ENCODE measurements around the gene SLC25A42. TPM values are rescaled to one million over a fixed set of nuclear protein-coding genes. Genes with fewer than 3 reads are reported as not detected.
A peak's percentile ranks its signal among the peaks of the same experiment; 100 is the strongest.

SLC25A42 gene
- total RNA-seq, 1 donor from 2014 or later: 4.4 TPM

- no peak for DNase-seq
Observed at GRCh38 chr19:19051478-19052213, 12.1 kb upstream of the SLC25A42 start.

- no peak for DNase-seq
Observed at GRCh38 chr19:19052921-19053320, 10.9 kb upstream of the SLC25A42 start.

DNA sequence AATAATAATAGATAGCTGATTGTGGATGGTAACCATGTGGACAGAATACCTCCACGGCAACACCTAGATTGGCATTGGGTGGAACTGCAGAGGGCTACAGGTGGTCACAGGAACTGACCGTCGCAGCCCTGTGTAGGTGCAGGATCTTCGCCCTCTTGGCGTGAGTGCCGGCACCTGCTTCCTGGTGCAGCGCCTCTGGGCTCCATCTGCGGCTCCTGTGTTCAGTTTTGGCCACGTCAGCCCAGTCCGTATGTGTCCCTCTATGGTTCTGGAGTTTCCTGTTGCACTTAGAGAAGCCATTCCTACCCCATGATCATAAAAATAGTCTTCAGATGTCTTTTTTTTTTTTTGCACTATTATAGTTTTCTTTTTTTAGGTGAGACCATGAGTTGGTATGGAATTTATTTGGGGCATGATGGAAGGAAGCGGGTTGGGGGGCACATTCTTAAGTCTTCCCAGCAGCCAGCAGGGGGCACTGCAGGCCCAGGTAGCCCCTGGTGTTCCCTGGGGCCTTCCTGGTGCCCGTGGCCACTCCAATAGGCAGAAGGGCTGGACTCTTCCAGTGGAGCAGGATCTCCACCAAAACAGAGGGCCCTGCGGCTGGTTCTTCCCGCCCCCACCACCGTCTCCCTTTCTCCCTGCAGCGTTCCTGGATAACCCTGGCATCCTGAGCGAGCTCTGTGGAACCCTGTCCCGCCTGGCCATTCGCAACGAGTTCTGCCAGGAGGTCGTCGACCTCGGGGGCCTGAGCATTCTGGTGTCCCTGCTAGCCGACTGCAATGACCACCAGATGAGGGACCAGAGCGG, 10.1 kb upstream of the SLC25A42 start:
- DNase-seq: peak; percentile 82

GRCh38 chr19:19054315-19054938, 9.4 kb upstream of the SLC25A42 start:
- no peak for DNase-seq

GRCh38 chr19:19054939-19055440, 8.8 kb upstream of the SLC25A42 start:
- DNase-seq: no peak

- no peak for DNase-seq
Observed at GRCh38 chr19:19055701-19056100, 8.1 kb upstream of the SLC25A42 start.

DNA sequence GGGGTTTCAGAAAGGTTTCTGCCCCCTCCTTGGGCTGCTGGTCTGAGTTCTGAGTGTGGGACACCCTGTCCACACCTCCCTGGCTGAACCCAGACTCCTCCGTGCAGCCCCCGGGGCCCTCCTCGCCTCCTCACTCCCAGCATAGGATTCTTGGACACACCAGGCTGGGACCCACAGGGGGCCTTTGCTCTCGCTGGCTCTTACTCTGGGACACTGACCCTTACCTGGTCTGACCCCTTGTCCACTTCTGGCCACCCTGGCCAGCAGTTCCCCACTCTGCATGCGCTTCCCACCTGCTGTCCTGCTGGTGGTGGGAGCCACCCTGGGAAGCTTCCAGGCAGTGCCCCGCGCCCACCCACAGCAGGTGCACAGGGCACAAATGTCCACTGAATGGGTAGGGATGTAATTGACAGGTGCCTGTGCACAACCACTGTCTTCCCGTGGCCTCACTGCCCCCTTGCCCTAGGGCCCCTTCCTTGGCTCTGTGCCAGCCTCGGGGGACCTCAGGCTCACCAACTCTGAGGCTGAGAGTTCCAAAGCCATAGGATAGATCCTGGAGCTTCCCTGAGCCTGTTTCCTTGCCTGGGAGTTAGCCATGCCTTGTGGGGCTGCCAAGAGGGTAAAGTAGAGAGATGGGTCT, 7.0 kb upstream of the SLC25A42 start:
- no peak for DNase-seq

GRCh38 chr19:19057317-19057716, 6.5 kb upstream of the SLC25A42 start:
- no peak for DNase-seq

DNA sequence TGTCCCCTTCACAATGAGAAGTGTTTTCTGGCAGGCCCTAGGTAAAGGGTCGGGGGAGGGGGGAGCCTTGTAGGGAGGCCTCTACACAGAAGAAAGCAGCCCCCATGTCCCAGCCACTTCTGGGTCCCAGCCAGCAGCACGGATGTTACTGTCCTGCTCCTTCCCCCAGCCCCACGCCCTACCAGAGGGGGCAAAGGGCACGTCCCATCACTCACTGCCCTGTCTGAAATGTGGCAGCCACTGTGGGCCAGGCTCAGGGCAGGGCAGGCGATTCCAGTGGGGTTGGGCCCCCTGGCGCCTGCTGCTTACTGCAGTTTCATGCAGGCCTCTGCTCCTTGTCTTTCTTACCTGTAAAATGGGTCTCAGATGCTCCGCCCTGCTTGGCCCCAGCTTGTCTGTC, 6.1 kb upstream of the SLC25A42 start:
- DNase-seq: no peak

DNA sequence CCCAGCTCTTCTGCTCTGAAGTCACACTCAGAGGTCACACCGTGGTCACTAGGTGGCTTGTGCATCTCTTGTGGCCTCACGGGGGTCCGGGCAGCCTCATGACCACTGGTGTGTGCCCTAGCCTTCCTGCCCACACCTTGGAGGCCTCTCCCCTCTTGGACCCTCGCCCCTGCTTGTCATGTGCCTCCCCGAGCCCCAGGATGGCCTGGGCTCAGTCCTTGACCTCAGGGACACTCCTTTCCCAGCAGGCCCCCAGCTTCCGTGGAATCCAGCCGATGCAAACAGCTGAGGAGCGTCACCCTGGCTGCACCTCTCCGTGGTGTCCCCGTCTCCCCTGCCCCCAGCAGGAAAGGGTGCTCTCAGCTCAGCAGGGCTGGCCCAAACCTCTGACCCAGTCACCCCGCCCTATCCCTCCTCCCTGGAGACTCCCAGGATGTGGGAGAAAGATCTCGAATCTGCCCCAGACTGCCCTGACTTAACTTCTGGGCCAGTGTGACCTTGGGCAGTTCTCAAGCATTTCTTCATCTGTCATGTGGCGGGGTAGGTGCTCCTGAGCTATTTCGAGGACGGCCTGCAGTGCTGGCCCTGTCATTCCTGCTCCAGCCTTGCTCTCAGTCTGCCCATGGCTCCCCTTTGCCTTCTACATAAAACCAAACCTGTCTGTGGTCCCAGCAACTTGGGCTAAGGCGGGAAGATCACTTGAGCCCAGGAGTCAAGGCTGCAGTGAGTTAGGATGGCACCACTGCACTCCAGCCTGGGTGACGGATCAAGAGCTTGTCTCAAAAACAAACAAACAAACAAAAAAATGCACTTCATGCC, 4.6 kb upstream of the SLC25A42 start:
- DNase-seq: no peak

DNA sequence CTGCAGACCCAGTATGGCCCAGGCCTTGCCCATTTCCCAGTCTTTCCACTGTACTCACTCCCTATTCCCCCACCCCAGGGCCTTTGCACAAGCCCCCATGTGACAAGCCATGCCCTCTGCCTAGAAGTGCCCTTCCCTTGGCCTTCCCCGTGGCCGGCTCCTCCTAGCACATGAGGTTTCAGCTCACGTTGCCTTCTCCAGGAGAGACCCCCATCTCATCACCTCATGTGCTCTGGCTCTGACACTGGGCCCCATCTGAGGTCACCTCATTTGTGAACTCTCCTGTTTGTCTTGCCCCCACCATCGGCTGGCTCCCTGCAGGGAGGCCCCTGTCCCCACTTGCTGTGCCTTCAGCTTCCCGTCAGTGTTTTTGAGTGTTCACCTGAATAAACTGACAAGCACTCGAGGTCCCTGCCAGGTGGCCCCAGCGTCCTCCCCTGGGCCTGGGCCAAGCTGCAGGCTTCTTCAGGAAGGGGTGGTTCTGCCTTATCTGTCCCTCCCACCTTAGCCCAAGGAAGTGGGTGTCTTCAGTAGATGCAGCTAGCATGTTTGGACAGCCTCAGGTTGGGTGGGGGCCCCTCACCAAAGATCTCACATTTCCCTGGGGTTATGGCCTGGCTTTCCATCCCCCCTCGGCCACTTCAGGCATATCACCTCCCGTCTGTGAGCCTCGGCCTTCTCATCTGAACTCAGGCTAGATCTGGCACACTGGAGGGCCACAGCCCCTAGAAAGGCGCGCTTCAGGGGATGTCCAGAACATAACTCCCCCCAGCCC, 3.8 kb upstream of the SLC25A42 start:
- no peak for DNase-seq

GRCh38 chr19:19061506-19061905, 2.3 kb upstream of the SLC25A42 start:
- DNase-seq: no peak

DNA sequence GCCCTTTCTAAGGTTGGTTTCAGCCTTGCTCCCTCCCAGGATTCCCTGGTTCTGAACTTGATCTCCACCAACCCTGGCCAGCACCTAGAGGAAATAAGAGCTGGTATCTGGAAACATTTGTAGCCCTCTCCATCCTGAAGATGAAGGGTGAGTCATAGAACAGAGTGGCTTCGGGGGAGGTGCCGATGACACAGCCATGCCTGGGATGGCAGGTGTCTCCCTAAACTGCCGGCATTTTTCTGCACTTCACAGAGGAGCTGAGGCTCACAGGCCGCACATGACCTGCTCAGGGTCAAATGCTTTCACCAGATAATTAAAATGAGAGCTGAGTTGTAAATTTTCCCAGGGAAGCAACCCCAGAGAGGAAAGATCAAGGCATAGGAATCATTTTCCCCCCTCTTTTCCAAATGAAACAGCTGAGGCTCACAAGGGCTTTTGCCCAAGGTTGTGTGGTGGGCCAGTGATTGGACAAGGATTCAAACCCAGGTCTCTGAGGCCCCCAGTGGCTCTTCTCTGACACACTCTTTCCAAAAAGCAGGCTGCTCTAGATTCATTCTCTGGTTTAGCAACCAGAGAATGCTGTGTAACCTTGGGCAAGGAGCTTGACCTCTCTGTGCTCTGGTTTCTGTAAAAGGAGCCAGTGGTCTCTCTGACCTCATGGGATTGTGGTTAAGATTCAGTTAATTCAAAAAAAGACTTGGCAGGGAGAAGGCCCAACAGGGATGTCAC, 1.2 kb upstream of the SLC25A42 start:
- peak; percentile 22 for DNase-seq

DNA sequence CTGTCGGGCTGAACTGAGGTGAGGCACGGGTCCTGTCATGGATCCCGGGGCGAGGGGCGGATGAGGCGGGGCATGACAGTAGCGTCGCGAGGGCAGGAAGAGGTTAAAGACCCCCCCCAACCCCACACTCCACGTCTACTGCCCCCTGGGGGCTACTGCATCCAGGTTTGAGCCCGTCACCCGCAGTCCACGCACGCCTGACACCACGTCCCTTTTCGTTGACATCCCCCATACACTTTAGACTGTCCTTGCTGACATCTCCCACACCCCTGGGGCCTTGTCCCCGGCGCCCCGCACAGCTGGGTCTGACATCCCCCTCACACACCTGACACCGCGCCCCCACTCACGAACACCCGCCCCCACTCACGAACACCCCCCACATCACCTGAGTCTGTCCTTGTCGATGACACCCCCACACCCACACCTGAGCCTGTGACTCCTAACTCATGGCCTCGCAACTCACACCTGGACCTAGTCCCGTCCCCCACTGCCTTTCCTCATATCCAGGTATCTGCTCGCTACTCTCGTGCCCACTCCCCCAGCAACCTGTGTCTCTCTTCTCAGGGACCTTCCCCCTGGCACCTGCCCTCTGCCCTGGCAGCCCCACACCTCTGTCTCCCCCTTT, 416 bp downstream of the SLC25A42 start:
- no peak for DNase-seq

GRCh38 chr19:19064811-19065745, 1.3 kb downstream of the SLC25A42 start:
- peak; percentile 28 for DNase-seq

DNA sequence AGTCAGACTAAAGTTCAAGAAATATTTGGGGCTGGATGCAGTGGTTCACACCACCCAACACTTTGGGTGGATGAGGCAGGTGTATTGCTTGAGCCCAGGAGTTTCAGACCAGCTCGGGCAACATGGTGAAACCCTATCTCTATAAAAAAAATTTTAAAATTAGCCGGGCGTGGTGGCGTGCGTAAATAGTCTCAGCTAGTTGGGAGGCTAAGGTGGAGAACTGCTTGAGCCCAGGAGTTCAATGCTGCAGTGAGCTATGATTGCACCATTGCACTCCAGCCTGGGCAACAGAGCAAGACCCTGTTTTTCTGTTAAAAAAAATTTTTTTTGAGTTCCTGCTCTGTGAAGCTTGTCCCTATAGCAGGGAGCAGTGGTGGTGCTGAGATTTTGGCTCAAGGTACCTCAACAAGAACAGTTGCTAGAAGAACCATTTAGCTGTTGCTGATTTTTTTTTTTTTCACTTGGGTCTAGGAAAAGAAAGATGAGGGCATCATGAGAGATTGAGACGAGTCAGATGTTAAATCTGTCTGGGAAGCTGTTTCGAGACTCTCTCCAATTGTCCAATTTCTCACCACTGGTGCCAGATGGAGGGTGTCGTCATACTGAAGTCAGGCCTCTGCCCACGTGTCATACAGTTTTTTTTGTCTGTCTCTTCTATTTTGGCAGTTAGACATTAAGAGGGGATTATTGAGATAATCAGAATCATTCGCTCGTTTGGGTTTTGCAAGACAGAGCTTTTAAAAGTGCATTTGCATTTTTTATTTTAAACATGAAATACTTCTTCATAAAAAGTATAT, 3.7 kb downstream of the SLC25A42 start:
- no peak for DNase-seq

- no peak for DNase-seq
Observed at GRCh38 chr19:19068659-19069654, 5.2 kb downstream of the SLC25A42 start.

Measured in dermis blood vessel endothelial cell (primary cell).